GM19452 (cell line): ENCODE measurements around the gene IPMK.
"Not testable (repeated sequence)": the region's sequence is repeated elsewhere in the genome, so short reads cannot be mapped to it uniquely, and the experiment has no call there.

Experiments used
- ATAC-seq: cut with Tn5 transposase; IDR thresholded peaks from one replicate; pipeline ENCODE4 v1.9.1; 2021; ENCODE audit not compliant: unreplicated experiment

Gene IPMK

GRCh38 chr10:58229856-58230255, 37.8 kb downstream of the IPMK start:
- not testable (repeated sequence) for ATAC-seq

DNA sequence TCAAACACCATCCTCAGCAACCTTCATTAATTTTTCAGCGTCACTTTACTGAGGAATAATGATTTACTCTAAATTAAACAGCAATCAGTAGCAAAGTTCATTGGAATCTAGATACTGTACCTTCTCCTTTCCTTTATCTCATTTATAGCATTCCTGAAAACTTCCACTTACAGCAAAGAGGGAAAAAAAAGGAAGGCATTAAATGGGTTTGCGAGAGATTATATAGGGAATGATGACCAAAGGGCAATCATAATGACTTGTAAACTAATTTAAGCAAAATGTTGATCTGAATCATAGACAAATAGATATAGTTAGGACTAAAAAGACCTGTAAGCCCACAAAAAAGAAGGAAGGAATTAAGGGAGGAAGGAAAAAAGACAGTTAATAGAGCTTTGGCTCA, 42.0 kb downstream of the IPMK start:
- no peak for ATAC-seq

DNA sequence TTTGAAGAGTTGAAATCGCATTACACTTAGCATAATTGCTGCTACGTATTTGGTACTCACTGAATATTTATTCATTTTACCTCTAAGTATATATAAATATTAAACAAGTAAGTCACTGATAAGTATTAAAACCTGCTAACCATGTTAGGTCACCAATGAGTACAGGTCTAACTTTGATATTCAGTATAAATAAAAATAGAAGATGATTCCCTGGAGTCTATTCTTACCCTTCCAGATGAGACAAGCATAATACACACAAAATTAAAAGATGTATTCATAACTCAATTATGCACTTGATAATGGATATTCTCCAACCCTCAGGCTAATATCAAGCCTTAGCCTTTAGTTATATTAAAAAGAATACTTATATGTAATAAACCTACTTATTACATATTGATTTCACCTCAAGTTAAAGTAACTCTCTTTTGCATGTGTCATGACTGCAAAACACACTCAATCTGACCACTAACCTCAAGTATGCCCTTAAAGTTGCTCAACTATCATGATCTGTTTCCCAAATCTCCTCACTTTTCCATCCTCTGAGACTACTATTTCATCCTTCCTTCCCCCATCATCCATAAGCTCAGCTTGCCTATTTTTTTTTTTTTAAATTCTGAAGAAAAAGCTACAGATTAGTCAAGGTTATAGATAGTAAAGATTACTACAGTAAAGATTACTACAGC, 46.8 kb downstream of the IPMK start:
- no peak for ATAC-seq

DNA sequence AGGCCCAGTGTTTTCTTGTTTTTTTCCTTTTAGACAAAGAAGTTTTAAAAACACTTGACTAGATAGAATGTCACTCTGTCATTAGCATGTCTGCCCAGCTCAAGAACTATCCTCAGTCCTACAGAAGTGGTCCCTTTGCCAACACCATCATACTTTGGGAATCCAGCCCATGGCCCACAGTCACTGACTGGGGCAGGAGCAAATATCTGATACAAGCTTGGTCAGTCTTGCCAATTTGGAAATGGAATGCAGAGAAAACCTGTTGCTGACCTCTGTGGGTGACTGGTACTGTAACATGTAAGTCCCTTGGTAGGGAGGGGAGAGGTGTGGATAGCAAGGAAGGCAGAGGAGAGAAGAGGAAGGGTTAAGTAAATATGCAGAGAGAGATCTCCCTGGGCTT, 47.8 kb downstream of the IPMK start:
- no peak for ATAC-seq

- ATAC-seq = no peak
Observed at GRCh38 chr10:58217612-58218011, 50.1 kb downstream of the IPMK start.

DNA sequence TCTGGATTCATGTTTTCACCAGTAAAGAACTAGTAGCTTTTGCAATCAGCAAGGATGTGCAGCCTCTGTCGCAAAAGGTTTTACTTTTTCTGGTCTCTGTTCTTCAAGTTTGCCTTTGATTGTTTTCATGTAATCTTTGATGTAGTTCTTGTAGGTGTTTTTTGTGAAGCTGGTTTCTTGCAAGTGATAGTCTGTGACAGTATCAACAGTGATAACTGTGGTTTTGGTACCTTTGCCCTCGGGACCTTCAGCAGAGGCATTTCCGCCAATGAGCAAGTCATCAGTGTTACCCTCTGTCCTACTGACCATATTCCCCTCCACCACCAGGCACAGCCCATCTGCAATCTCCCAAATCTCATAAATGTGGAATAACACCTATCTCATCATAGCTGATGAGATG, 55.1 kb downstream of the IPMK start:
- ATAC-seq = no peak

- no peak for ATAC-seq
Observed at GRCh38 chr10:58210160-58210559, 57.5 kb downstream of the IPMK start.

GRCh38 chr10:58209669-58210068, 58.0 kb downstream of the IPMK start:
- no peak for ATAC-seq

DNA sequence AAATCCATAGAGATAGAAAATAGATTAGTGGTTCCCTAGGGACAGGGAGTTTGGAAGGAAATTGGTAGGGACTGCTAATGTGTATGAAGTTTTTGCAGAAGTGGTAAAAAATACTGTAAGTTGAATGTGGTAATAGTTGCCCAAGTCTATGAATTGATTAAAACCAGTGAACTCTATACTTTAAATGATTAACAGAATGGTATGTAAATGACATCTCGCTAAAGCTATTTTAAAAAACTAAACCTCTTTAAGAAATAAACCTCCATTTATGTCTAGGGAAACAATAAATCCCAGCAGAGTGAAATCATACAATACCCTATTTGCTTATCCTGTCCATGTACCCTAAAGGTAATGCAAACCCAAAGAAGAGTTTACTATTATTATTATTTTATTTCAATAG, 61.4 kb downstream of the IPMK start:
- no peak for ATAC-seq

GRCh38 chr10:58201704-58202103, 66.0 kb downstream of the IPMK start:
- peak; percentile 89 for ATAC-seq

DNA sequence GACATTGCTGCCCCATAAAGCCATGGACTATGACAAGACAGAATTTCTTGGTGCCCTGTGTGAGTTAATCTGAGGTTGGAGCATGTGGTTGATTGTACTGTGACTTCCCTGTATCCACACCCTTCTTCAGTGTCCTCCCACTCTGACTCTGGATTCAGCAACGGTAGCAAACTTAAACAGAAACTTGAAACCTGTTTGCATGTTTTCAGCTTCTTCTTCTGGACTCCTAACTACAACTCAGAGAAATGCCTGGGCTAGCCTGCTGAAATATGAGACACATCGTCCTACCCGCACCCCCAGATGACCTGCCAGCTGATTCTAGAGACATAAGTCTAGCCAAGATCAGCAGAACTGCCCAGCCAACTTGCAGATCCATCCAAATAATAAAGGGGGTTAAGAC, 78.4 kb downstream of the IPMK start:
- no peak for ATAC-seq

- ATAC-seq = no peak
Observed at GRCh38 chr10:58184120-58184670, 83.5 kb downstream of the IPMK start.

- no peak for ATAC-seq
Observed at GRCh38 chr10:58180666-58181065, 87.0 kb downstream of the IPMK start.

DNA sequence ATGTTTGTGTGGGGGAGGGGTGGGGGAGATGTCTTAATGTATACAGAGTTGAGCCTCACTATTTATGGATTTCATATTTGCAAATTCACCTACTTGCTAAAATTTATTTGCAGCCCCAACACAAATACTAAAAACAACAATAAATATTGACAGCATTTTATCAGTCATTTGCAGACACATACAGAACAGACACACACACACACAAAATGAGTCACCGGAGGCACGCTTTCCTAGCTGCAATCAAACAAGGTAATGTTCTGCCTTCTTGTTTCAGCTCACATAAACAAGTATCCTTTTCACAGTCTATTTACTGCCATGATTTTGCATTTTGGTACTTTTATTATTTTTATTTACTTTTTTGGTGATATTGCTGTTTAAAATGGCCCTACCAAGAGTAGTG, 88.5 kb downstream of the IPMK start:
- no peak for ATAC-seq

DNA sequence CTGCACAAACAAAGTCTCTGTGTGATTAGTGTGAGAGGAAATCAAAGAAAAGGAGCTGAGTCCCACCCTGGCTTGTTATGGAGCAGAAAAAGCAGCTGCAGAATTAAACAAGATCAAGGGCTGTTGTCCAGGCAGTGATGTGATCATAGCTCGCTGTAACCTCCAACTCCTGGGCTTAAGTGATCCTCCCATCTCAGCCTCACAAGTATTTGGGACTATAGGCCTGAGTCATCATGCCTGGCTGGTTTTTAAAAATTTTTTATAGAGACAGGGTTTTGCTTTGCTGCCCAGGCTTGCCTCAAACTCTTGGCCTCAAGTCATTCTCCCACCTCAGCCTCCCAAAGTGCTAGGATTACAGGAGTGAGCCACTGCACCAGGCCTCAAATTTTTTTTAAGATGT, 88.9 kb downstream of the IPMK start:
- no peak for ATAC-seq

DNA sequence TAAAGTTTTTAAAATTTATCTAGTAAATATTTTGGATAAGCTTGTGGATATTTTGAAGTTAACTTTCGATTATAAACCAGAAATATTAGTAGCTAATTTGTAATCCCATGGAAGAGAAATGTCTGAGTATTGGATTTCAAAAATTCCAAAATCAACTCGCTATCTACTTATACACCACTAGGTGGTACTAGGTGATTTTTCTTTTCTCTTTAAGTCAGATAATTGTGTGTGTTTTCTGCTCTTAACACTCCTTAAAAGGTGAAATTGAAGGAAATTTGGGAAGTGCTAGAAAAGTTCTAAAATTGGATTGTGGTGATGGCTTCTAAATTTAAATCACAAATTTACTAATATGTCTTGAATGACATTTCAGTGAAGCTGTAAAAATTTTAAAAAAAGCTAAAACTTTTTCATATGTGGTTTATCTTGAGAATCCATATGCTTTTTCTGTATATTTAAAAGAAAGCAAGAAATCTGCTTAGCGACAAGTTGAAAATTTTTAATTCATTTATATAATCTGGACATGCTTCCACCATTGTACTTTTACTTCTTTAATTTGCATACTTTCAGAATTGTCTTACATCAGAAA, 90.2 kb downstream of the IPMK start:
- ATAC-seq = no peak

GRCh38 chr10:58175990-58176900, 91.4 kb downstream of the IPMK start:
- ATAC-seq = no peak

DNA sequence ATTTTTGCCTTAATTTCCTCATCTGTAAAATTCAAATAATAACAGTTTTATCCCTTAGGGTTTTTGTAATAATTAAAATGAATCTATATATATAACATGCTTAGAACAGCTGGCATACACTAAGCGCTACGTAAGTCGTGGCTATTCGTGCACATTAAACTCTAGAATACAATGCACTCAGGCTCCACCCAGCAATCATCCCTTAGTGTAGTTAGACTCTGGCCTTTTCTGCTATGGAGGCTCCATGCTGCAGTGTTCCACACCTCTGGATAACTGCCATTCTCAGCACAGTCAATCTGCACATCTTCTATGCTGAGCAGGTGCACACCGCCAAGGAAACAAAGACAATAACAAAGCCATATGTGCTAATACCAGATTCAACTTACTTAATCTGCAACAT, 92.9 kb downstream of the IPMK start:
- ATAC-seq = no peak

DNA sequence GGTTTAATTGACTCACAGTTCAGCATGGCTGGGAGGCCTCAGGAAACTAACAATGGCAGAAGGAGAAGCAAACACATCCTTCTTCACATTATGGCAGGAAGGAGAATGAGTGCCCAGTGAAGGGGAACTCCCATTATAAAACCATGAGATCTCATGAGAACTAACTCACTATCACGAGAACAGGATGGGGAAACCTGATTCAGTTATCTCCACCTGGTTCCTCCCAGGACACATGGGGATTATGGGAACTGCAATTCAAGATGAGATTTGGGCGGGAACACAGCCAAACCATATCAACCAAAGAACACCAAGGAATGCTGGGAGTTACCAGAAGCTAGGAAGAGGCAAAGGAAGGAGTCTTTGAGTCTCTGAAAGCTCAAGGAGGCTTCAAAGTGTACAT, 94.3 kb downstream of the IPMK start:
- no peak for ATAC-seq

GRCh38 chr10:58171146-58171545, 96.5 kb downstream of the IPMK start:
- no peak for ATAC-seq

DNA sequence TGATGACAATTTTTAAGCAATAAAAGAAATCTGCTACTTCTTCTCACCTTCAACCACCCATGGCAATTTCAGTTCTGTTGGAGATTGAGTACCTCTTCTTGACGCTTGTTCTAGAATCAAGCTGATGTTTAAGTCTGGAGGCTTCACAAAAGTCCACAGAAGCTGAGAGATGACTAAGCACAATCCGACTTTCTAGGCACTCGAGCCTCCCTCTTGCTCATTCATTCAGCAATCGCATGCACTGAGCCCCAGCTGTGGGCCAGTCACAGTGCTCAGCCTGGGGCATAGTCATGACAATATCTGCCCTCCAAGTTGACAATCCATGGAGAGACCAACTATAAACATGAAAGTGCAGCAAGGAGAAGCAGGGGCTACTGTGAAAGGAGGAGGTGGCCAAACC, 103.2 kb downstream of the IPMK start:
- no peak for ATAC-seq

GRCh38 chr10:58158806-58159205, 108.9 kb downstream of the IPMK start:
- no peak for ATAC-seq
